HepG2 (cell line): ENCODE measurements around the gene ABHD6. TPM values are rescaled to one million over a fixed set of nuclear protein-coding genes. Genes with fewer than 3 reads are reported as not detected.

Experiments used
- ATM ChIP-seq: fragments of 450-650 bp; IDR thresholded peaks from 2 replicates; pipeline ENCODE4 v1.7.1; 2017; ENCODE audit warnings: mild to moderate bottlenecking, borderline replicate concordance
- CAMTA2 ChIP-seq: sonication (generic); formaldehyde crosslinking; IDR thresholded peaks from 2 replicates; pipeline ENCODE4 v1.4.0; 2020; ENCODE audit warnings: mild to moderate bottlenecking, missing genetic modification reagents, borderline replicate concordance
- CEBPB ChIP-seq: IDR thresholded peaks from 2 replicates; pipeline ENCODE4 v1.6.1; 2011; ENCODE audit warnings: low read depth, low read length, improper control_type of control experiment, borderline replicate concordance
- CEBPG ChIP-seq: IDR thresholded peaks from 2 replicates; pipeline ENCODE4 v1.6.1; 2016
- CREB1 ChIP-seq, 2 experiments: fragments of 450-650 bp in 1 of 2; IDR thresholded peaks; 2 replicates each; pipeline ENCODE4 v1.6.1; 2016 to 2017; ENCODE audit warnings: control low read depth in 1 of 2, mild to moderate bottlenecking in 1 of 2, missing compliant biosample characterization in 1 of 2, missing genetic modification characterization in 1 of 2
- HES4 ChIP-seq: sonication (generic); formaldehyde crosslinking; IDR thresholded peaks from 2 replicates; pipeline ENCODE4 v1.9.0; 2021; ENCODE audit warnings: mild to moderate bottlenecking, missing genetic modification reagents, borderline replicate concordance
- IRX3 ChIP-seq: sonication (generic); formaldehyde crosslinking; IDR thresholded peaks from 2 replicates; pipeline ENCODE4 v1.8.1; 2023; ENCODE audit warnings: mild to moderate bottlenecking, low read depth, missing genetic modification reagents, borderline replicate concordance
- KLF9 ChIP-seq: IDR thresholded peaks from 2 replicates; pipeline ENCODE4 v1.6.1; 2016; ENCODE audit warnings: low read depth
- MED8 ChIP-seq: sonication (generic); formaldehyde crosslinking; IDR thresholded peaks from 2 replicates; pipeline ENCODE4 v1.8.1; 2023; ENCODE audit warnings: mild to moderate bottlenecking, missing genetic modification reagents; ENCODE audit not compliant: insufficient replicate concordance
- NFE2L2 ChIP-seq: fragments of 150-350 bp; IDR thresholded peaks from 2 replicates; pipeline ENCODE4 v1.6.1; 2014; ENCODE audit warnings: low read length
- PAF1 ChIP-seq: IDR thresholded peaks from 2 replicates; pipeline ENCODE4 v1.6.1; 2016; ENCODE audit warnings: missing genetic modification reagents, missing compliant biosample characterization
- POGZ ChIP-seq: sonication (generic); formaldehyde crosslinking; IDR thresholded peaks from 2 replicates; pipeline ENCODE4 v1.4.0; 2020; ENCODE audit warnings: mild to moderate bottlenecking, missing genetic modification reagents
- RELA ChIP-seq: sonication (generic); formaldehyde crosslinking; IDR thresholded peaks from 2 replicates; pipeline ENCODE4 v1.4.0; 2020; ENCODE audit warnings: missing genetic modification reagents
- SRSF4 ChIP-seq: fragments of 200-400 bp; formaldehyde crosslinking; IDR thresholded peaks from one replicate; pipeline ENCODE4 v1.6.1; 2018; ENCODE audit warnings: mild to moderate bottlenecking, low read depth, low read length, moderate library complexity; ENCODE audit not compliant: poor library complexity, severe bottlenecking
- ZFX ChIP-seq: sonication (generic); formaldehyde crosslinking; IDR thresholded peaks from 2 replicates; pipeline ENCODE4 v1.4.0; 2020; ENCODE audit warnings: mild to moderate bottlenecking, low read depth, missing genetic modification reagents, moderate library complexity
- ZFY ChIP-seq: sonication (generic); formaldehyde crosslinking; IDR thresholded peaks from 2 replicates; pipeline ENCODE4 v1.4.0; 2020; ENCODE audit warnings: missing genetic modification reagents
- ZNF256 ChIP-seq: sonication (generic); formaldehyde crosslinking; conservative IDR thresholded peaks from 2 replicates; pipeline ENCODE4 v1.4.0; 2020; ENCODE audit warnings: missing genetic modification reagents
- ZNF329 ChIP-seq: sonication (generic); formaldehyde crosslinking; IDR thresholded peaks from 2 replicates; pipeline ENCODE4 v1.9.0; 2021; ENCODE audit warnings: low read depth, mild to moderate bottlenecking, missing genetic modification reagents
- ZNF337 ChIP-seq: sonication (generic); formaldehyde crosslinking; IDR thresholded peaks from 2 replicates; pipeline ENCODE4 v1.5.1; 2020; ENCODE audit warnings: missing genetic modification reagents, low read depth, mild to moderate bottlenecking, borderline replicate concordance
- ZNF484 ChIP-seq: sonication (generic); formaldehyde crosslinking; IDR thresholded peaks from 2 replicates; pipeline ENCODE4 v1.5.1; 2020; ENCODE audit warnings: mild to moderate bottlenecking, low read depth, missing genetic modification reagents, borderline replicate concordance
- ZNF605 ChIP-seq: sonication (generic); formaldehyde crosslinking; IDR thresholded peaks from 2 replicates; pipeline ENCODE4 v1.8.0; 2022; ENCODE audit warnings: mild to moderate bottlenecking, missing genetic modification reagents
- ZNF75D ChIP-seq: sonication (generic); formaldehyde crosslinking; IDR thresholded peaks from 2 replicates; pipeline ENCODE4 v1.8.1; 2023; ENCODE audit warnings: missing genetic modification reagents, mild to moderate bottlenecking, borderline replicate concordance
- polyA plus RNA-seq, 8 experiments: library from polyadenylated mRNA; depleted of rRNA in 3 of 8; stranded (reverse) in 7 of 8; unstranded in 1 of 8; fragments of >200 nt; fragmentation: Illumina TruSeq in 4 of 8; extraction: Trizol in 4 of 8; gene quantifications; 2 replicates each; pipeline versions ENCODE4 v1.2.1 to v1.2.3, GENCODE V29; 2011 to 2016; ENCODE audit warnings: low read depth in 4 of 8, missing spikeins in 1 of 8, mixed read lengths in 1 of 8; ENCODE audit not compliant: insufficient read depth in 1 of 8
- total RNA-seq, 5 experiments: library from RNA; depleted of rRNA; stranded (reverse); fragments of >200 nt; fragmentation: Illumina TruSeq; extraction: Trizol; gene quantifications; 2 replicates each; pipeline ENCODE4 v1.2.3, GENCODE V29; 2016; ENCODE audit warnings: low read depth in 1 of 5
- TF ChIP-seq, protein P1 (sequence below): sonication (generic); formaldehyde crosslinking; IDR thresholded peaks from 2 replicates; pipeline ENCODE4 v1.4.0; 2020; ENCODE audit warnings: missing genetic modification reagents
- TF ChIP-seq, protein P2 (sequence below): sonication (generic); formaldehyde crosslinking; IDR thresholded peaks from 2 replicates; pipeline ENCODE4 v1.5.0; 2020; ENCODE audit warnings: mild to moderate bottlenecking, missing genetic modification reagents
- TF ChIP-seq, protein P3 (sequence below): sonication (generic); formaldehyde crosslinking; IDR thresholded peaks from 2 replicates; pipeline ENCODE4 v1.8.1; 2023; ENCODE audit warnings: missing genetic modification reagents, mild to moderate bottlenecking, borderline replicate concordance
- TF ChIP-seq, protein P4 (sequence below): sonication (generic); formaldehyde crosslinking; IDR thresholded peaks from 2 replicates; pipeline ENCODE4 v1.5.1; 2020; ENCODE audit warnings: missing genetic modification reagents, mild to moderate bottlenecking, borderline replicate concordance

The ABHD6 gene
- total and polyA plus RNA-seq, 2 of the 13 experiments (the other 11 are each of a cell fraction or from before 2014, with no cell fraction given) = 9.0 to 17.2 TPM

DNA sequence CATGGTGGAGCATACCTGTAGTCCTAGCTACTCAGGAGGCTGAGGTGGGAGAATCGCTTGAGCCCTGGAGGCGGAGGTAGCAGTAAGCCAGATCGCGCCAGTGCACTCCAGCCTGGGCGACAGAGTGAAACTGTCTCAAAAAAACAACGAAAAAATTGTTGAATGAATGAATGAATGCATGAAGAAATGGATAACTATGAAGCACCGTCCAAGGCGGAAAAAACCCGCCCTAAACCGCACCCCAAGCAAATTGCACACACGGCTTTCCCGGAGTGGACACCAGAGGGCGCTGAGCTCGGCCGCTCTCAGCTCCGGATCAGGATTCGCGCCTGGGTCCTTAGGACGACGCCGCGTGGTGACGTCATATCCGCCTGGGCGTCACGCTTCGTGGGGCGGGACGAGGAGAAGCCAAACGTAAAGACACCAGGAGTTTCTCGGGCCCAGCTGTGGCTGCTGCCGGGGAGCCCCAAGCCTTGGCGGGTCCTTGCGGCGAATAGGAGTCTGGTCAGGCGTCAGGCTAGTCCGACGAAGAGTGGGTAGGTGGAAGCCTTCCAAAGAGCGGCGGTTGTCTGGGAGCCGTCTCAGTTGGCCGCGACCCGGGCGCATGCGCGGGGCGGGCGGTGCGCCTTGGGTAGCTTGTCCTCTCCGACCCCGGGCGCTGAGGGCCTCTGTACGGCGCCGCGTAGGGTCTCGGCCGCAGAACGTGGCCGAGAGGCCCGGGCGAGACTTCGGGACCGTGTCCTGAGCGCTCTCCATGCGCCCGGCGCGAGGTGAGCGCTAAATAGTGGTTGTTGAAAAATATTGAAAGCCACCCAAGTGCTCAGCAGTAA lies 68.5 kb downstream of the ABHD6 start, which contains the start of the genes HTD2 and RPP14 (continued):
- TF ChIP-seq HES4 (CRISPR knock-in tag) (no peak; the same call in 1 of the 2 replicates), MED8 (CRISPR knock-in tag) (no peak), NFE2L2 (no peak), CAMTA2 (CRISPR knock-in tag) (no peak), IRX3 (CRISPR knock-in tag) (no peak; the same call in 1 of the 2 replicates), ATM (no peak), CEBPG (CRISPR knock-in tag) (peak; percentile 76), ZNF605 (CRISPR knock-in tag) (no peak), ZFY (CRISPR knock-in tag) (peak; percentile 90), ZNF337 (peak; percentile 79; the same call in 1 of the 2 replicates), POGZ (peak; percentile 97), PAF1 (no peak), CEBPB (peak; percentile 22; the same call in 1 of the 2 replicates), ZNF256 (no peak), CREB1 (IDR thresholded peaks at IDR 0.05) (peak; percentile 100), CREB1 (CRISPR knock-in tag; IDR thresholded peaks at IDR 0.05) (peak; percentile 99), ZNF484 (CRISPR knock-in tag) (no peak), SRSF4 (no peak), ZNF329 (CRISPR knock-in tag) (peak; percentile 71; the same call in 1 of the 2 replicates), ZFX (peak; percentile 92), RELA (CRISPR knock-in tag) (peak; percentile 24; the same call in 1 of the 2 replicates), ZNF75D (no peak), KLF9 (CRISPR knock-in tag) (no peak)
- TF ChIP-seq, protein P1, sequence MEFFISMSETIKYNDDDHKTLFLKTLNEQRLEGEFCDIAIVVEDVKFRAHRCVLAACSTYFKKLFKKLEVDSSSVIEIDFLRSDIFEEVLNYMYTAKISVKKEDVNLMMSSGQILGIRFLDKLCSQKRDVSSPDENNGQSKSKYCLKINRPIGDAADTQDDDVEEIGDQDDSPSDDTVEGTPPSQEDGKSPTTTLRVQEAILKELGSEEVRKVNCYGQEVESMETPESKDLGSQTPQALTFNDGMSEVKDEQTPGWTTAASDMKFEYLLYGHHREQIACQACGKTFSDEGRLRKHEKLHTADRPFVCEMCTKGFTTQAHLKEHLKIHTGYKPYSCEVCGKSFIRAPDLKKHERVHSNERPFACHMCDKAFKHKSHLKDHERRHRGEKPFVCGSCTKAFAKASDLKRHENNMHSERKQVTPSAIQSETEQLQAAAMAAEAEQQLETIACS (CRISPR knock-in tag) = no peak
- TF ChIP-seq, protein P2, sequence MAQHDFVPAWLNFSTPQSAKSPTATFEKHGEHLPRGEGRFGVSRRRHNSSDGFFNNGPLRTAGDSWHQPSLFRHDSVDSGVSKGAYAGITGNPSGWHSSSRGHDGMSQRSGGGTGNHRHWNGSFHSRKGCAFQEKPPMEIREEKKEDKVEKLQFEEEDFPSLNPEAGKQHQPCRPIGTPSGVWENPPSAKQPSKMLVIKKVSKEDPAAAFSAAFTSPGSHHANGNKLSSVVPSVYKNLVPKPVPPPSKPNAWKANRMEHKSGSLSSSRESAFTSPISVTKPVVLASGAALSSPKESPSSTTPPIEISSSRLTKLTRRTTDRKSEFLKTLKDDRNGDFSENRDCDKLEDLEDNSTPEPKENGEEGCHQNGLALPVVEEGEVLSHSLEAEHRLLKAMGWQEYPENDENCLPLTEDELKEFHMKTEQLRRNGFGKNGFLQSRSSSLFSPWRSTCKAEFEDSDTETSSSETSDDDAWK = no peak
- TF ChIP-seq, protein P3, sequence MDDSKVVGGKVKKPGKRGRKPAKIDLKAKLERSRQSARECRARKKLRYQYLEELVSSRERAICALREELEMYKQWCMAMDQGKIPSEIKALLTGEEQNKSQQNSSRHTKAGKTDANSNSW (CRISPR knock-in tag) = 0 out of 2 replicates have a peak, but pooled peaks have one; percentile 42
- TF ChIP-seq, protein P4, sequence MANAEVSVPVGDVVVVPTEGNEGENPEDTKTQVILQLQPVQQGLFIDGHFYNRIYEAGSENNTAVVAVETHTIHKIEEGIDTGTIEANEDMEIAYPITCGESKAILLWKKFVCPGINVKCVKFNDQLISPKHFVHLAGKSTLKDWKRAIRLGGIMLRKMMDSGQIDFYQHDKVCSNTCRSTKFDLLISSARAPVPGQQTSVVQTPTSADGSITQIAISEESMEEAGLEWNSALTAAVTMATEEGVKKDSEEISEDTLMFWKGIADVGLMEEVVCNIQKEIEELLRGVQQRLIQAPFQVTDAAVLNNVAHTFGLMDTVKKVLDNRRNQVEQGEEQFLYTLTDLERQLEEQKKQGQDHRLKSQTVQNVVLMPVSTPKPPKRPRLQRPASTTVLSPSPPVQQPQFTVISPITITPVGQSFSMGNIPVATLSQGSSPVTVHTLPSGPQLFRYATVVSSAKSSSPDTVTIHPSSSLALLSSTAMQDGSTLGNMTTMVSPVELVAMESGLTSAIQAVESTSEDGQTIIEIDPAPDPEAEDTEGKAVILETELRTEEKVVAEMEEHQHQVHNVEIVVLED = peak; percentile 100
